GM19193 (cell line): ENCODE measurements around the gene MAN1C1.

ENCODE experiments used
- POLR2A ChIP-seq: IDR thresholded peaks from 4 replicates; pipeline ENCODE4 v1.6.1; 2011; ENCODE audit not compliant: insufficient read depth, insufficient read length; ENCODE audit errors: extremely low read depth

The MAN1C1 gene

GRCh38 chr1:25673962-25674806 is 57.6 kb downstream of the MAN1C1 start:
- TF ChIP-seq POLR2A: no peak

- no peak for TF ChIP-seq POLR2A
These were observed 58.2 kb downstream of the MAN1C1 start for GRCh38 chr1:25674807-25675084.

- no peak for TF ChIP-seq POLR2A
These were observed 59.3 kb downstream of the MAN1C1 start for GRCh38 chr1:25675729-25676476.

- TF ChIP-seq POLR2A: no peak
These were observed 59.9 kb downstream of the MAN1C1 start for GRCh38 chr1:25676488-25676887.

GRCh38 chr1:25677193-25677773 is 60.7 kb downstream of the MAN1C1 start:
- TF ChIP-seq POLR2A: no peak

- no peak for TF ChIP-seq POLR2A
These were observed 62.6 kb downstream of the MAN1C1 start for GRCh38 chr1:25679171-25679570.

GRCh38 chr1:25680701-25681100 is 64.1 kb downstream of the MAN1C1 start:
- no peak for TF ChIP-seq POLR2A

GRCh38 chr1:25682059-25682601 is 65.5 kb downstream of the MAN1C1 start:
- TF ChIP-seq POLR2A: no peak

- no peak for TF ChIP-seq POLR2A
These were observed 66.6 kb downstream of the MAN1C1 start for GRCh38 chr1:25683177-25683576.

- TF ChIP-seq POLR2A: no peak
These were observed 67.1 kb downstream of the MAN1C1 start for GRCh38 chr1:25683731-25684130.

- TF ChIP-seq POLR2A: no peak
These were observed 67.8 kb downstream of the MAN1C1 start for GRCh38 chr1:25684216-25684965.

- no peak for TF ChIP-seq POLR2A
These were observed 68.7 kb downstream of the MAN1C1 start for GRCh38 chr1:25685211-25685750.

GRCh38 chr1:25685938-25686665 is 69.5 kb downstream of the MAN1C1 start:
- TF ChIP-seq POLR2A: no peak
